GM19324 (cell line): Measurements from ENCODE around the gene ZC3H15.
"Not testable (repeated sequence)": the region's sequence is repeated elsewhere in the genome, so short reads cannot be mapped to it uniquely, and the experiment has no call there.

Experiments
- ATAC-seq: cut with Tn5 transposase; IDR thresholded peaks from one replicate; pipeline ENCODE4 v1.9.1; 2021; ENCODE audit warnings: mild to moderate bottlenecking, moderate library complexity; ENCODE audit not compliant: unreplicated experiment, low FRiP score

ZC3H15 gene

GRCh38 chr2:186486651-186487647, 889 bp downstream of the ZC3H15 start:
- no peak for ATAC-seq

DNA sequence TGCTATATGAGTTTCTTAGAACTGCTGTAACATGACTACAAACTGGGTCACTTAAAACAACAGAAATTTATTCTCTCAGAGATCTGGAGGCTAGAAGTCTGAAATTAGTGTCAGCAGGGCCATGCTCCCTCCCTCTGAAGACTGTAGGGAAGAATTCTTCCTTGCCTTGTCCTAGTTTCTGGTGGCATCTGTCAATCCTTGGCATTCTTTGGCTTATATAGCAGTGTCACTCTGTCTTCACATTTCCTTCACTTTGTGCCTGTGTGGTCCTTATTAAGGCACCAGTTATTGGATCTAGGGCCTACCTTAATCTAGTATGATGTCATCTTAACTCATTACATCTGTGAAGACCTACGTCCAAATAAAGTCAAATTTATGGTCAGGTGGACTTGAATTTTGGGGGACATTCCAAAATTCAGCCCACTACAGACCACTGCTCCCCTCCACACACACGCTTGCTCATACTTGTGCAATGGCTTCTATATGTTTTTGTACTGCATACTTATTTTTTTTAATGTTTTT, 7.6 kb downstream of the ZC3H15 start:
- ATAC-seq = no peak

DNA sequence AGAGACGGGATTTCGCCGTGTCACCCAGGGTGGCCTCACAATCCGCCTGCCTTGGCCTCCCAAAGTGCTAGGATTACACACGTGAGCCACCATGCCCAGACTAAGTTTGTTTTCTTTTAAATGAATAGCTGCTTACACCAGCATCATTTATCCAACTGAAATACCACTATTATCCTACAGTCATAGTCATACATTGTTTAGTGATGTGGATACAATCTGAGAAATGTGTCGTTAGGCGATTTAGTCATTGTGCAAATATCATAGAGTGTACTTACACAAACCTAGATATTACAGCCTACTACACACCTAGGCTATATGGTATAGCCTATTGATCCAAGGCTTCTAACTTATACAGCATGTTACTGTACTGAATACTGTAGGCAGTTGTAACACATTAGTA, 10.3 kb downstream of the ZC3H15 start:
- no peak for ATAC-seq

GRCh38 chr2:186497928-186498327, 11.9 kb downstream of the ZC3H15 start:
- no peak for ATAC-seq

GRCh38 chr2:186498834-186499233, 12.8 kb downstream of the ZC3H15 start:
- no peak for ATAC-seq

DNA sequence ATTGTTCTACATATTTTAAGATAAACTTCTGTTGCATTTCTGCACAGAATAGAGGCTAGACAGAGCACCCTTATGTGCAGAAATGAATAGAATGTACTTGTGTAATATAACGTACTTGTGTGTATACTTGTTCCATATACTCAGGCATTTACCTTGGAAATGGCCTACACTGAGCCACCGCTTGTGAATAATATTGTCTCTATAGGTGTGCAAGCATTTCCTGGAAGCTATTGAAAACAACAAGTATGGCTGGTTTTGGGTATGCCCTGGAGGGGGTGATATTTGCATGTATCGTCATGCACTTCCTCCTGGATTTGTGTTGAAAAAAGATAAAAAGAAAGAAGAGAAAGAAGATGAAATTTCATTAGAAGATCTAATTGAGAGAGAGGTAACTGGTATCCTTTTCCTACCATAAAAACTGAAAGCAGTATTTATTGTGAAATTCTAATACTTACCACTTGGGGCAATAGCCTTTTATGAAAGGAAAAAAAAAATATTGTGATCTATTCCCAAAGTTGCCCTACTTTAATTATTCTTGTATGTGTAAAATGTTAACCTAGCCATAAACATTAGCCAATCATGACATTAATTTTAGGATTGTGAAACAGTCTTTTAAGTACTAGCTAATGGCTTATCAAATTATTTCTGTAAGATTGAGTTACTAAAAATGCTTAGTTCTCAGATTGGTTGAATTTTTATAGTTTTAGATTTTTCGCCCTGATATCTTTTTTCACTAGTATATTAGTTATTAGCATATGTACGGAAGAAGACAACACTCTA, 18.0 kb downstream of the ZC3H15 start:
- no peak for ATAC-seq

GRCh38 chr2:186508263-186508662, 22.2 kb downstream of the ZC3H15 start:
- no peak for ATAC-seq

DNA sequence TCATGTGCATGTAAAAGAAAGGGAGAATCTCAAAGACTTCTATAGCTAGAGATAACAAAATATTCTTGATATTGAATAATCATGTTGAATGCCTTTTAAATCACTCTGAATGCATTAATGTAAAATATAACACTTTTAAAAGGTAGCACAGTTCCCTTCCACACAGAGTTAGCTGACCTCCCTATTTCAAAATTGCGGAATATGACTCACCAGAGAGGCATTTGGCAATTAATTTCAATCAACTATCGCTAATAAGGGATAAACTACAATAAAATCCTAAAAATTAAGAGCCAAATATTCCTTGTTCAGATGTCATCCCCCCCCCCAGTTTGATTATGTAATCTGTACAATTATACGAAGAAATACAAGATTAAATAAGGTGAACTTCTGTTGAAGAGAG, 29.3 kb downstream of the ZC3H15 start:
- no peak for ATAC-seq

GRCh38 chr2:186516396-186516795, 30.3 kb downstream of the ZC3H15 start:
- ATAC-seq = no peak

- no peak for ATAC-seq
Measured at GRCh38 chr2:186517090-186517489, 31.0 kb downstream of the ZC3H15 start.

DNA sequence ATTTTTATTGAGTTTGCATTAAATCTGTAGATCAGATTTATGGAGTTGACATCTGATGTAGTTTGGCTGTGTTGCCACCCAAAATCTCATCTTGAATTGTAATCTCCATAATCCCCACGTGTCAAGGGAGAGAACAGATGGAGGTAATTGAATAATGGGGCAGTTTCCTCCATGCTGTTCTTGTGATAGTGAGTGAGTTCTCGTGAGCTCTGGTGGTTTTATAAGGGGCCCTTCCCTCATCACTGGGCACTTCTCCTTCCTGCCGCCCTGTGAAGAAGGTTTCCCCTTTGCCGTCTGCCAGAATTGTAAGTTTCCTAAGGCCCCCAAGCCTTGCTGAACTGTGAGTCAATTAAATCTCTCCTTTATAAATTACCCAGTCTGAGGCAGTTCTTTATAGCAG, 32.2 kb downstream of the ZC3H15 start:
- ATAC-seq = no peak

DNA sequence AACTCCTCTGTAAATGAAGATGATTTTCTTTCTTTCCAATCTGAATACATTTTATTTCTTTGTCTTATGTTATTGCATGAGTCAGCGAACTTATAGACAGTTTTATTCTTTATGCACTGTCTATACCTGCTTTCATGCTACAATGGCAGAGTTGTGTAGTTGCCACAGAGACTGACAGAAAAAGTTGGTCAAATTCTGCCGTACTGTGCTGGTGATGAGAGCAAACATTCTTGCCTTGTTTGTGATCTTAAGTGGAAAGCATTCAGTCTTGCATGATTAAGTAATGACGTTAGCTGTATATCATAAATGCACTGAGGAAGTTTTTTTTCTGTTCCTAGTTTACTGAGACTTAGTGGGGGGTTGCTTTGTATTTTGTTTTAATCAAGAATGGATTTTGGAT, 32.9 kb downstream of the ZC3H15 start:
- no peak for ATAC-seq

DNA sequence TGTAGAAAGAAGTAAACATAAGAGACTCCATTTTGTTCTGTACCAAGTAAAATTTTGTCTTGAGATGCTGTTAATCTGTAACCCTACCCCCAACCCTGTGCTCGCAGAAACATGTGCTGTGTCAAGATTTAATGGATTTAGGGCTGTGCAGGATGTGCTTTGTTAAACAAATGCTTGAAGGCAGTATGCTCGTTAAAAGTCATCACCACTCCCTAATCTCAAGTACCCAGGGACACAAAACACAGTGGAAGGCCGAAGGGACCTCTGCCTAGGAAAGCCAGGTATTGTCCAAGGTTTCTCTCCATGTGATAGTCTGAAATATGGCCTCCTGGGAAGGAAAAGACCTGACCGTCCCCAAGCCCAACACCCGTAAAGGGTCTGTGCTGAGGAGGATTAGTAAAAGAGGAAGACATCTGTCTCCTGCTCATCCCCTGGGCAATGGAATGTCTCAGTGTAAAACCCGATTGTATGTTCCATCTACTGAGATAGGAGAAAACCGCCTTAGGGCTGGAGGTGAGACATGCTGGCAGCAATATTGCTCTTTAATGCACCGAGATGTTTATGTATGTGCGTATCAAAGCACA, 35.6 kb downstream of the ZC3H15 start:
- not testable (repeated sequence) for ATAC-seq

DNA sequence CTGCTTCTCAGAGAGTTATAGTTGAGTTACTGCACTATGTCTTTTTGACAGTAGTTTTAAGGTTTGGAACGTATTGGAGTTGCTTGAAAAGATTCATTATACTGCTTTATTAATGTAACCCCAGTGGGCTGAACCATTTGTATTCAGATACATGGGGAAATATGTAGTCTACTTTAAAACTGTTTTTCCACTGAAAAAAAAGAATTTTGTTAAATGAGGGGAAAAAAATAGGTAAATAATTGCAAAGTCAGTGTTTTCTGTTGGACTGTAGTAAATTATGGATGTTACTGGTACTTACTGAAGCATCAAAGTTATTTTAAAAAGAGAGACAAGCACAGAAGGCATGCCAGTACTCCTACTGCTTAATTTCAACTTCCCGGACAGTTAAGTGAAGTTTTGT, 36.4 kb downstream of the ZC3H15 start:
- ATAC-seq = no peak

DNA sequence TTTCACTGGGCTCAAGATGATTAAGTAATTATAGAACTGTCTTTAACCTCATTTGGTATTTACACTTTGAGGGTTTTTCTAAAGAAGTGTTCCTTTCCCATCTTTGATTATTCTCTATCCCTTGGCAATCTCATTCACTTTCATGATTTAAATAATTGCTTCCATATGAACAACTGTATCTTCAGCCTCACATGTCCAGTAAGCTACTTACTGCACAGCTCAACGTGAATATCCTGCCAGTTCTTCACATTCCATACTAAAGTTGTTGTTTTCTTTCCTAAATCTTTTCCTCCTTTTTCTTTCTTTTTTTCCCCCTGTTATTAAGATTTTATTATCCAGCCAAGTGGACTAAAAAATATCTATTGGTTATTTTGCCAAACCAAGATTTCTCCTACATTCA, 37.7 kb downstream of the ZC3H15 start:
- no peak for ATAC-seq

GRCh38 chr2:186526281-186526680, 40.2 kb downstream of the ZC3H15 start:
- ATAC-seq = no peak

- no peak for ATAC-seq
Measured at GRCh38 chr2:186530314-186530713, 44.3 kb downstream of the ZC3H15 start.

DNA sequence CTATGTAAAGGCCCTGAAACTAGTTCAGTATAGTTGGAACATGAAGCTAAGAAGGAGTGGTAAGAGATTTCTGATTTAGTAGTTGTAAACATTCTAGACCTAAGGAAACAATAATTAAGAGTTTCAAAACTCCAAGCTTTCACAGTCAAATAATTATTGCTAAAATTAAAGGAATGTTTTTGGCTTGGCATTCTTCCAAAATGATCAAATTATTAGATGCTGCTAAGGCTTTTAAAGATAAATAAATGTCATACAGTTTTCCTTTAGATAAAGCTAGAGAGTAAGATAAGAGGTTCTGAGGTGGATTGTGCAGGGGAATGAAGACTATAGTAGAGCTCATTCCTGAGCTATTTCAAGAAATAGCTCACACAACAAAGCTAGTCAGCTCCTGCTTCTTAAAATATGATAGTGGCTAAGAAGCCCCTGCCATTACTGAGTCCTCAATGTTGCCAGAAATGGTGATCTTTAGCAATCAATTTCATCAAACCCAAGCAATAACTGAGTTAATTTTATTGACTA, 45.3 kb downstream of the ZC3H15 start:
- ATAC-seq = no peak

GRCh38 chr2:186532891-186533290, 46.8 kb downstream of the ZC3H15 start:
- no peak for ATAC-seq

GRCh38 chr2:186533717-186534116, 47.7 kb downstream of the ZC3H15 start:
- ATAC-seq = no peak

DNA sequence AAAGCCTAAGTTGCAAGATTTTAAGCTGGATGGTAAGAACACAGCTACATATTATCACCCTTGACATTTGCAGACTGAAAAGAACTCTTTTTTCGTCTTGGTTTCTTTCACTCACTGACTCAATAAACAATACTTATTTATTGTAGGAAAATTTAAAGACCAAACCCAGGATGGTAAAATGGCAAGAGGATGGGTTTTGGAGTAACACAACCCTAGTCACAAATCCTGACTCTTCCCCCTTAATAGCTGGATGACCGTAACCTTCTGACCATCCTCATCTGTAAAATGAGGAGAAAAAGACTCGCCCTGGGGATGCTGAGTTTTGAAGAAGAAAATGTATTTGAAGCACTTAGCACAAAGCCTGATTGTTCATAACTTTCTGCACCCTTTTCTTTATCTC, 48.3 kb downstream of the ZC3H15 start:
- ATAC-seq = no peak
